ENCODE results near the gene SYT7. TPM values are rescaled to one million over a fixed set of nuclear protein-coding genes. Genes with fewer than 3 reads are reported as not detected.
"Not testable (repeated sequence)": the region's sequence is repeated elsewhere in the genome, so short reads cannot be mapped to it uniquely, and the experiment has no call there.

SYT7 gene
- polyA plus RNA-seq, 1 experiment: 0.45 TPM

GRCh38 chr11:61472282-61472681, 108.6 kb downstream of the SYT7 start:
- Histone ChIP-seq H3K4me3 (ENCODE audit: low read depth, low read length) (no peak overlapping the region), H3K9me3 (ENCODE audit: control insufficient read depth, insufficient read depth, low read length) (no peaks in the 10 kb centered on the region; the same call in 1 of the 2 replicates), H3K27me3 (ENCODE audit: control insufficient read depth, insufficient read depth, low read length) (no peaks in the 10 kb centered on the region), H3K27ac (ENCODE audit: low read depth, low read length) (no peak overlapping the region)
- TF ChIP-seq, protein P1, sequence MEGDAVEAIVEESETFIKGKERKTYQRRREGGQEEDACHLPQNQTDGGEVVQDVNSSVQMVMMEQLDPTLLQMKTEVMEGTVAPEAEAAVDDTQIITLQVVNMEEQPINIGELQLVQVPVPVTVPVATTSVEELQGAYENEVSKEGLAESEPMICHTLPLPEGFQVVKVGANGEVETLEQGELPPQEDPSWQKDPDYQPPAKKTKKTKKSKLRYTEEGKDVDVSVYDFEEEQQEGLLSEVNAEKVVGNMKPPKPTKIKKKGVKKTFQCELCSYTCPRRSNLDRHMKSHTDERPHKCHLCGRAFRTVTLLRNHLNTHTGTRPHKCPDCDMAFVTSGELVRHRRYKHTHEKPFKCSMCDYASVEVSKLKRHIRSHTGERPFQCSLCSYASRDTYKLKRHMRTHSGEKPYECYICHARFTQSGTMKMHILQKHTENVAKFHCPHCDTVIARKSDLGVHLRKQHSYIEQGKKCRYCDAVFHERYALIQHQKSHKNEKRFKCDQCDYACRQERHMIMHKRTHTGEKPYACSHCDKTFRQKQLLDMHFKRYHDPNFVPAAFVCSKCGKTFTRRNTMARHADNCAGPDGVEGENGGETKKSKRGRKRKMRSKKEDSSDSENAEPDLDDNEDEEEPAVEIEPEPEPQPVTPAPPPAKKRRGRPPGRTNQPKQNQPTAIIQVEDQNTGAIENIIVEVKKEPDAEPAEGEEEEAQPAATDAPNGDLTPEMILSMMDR (IDR thresholded peaks at IDR 0.05; ENCODE audit: low read depth, low read length): no peak
- DNase-seq (ENCODE audit: low read depth, low spot score): no peak
- CTCF ChIA-PET: interaction anchor here (0.6 to 2.7 kb wide), 8 partner anchors 8 to 195 kb away, joined by 3 to 22 read pairs (median 6); a partner anchor contains a TSS
- POLR2A ChIA-PET: no interaction called here

- DNase-seq (ENCODE audit: low read depth, low spot score): no peak
- H3K27ac ChIP-seq (ENCODE audit: low read depth, low read length): no peak overlapping the region
- H3K9me3 ChIP-seq (ENCODE audit: control insufficient read depth, insufficient read depth, low read length): no peaks in the 10 kb centered on the region
- CTCF ChIA-PET: interaction anchor here (2.1 to 3.4 kb wide), 2 partner anchors 10 to 22 kb away, joined by 12 read pairs; no protein-coding TSS in a partner anchor
- TF ChIP-seq, protein P1 (IDR thresholded peaks at IDR 0.05; ENCODE audit: low read depth, low read length): no peak
- POLR2A ChIA-PET: no interaction called here
- H3K27me3 ChIP-seq (ENCODE audit: control insufficient read depth, insufficient read depth, low read length): no peaks in the 10 kb centered on the region
- H3K4me3 ChIP-seq (ENCODE audit: low read depth, low read length): no peak overlapping the region
These were observed 112.9 kb downstream of the SYT7 start for GRCh38 chr11:61468002-61468401.

DNA sequence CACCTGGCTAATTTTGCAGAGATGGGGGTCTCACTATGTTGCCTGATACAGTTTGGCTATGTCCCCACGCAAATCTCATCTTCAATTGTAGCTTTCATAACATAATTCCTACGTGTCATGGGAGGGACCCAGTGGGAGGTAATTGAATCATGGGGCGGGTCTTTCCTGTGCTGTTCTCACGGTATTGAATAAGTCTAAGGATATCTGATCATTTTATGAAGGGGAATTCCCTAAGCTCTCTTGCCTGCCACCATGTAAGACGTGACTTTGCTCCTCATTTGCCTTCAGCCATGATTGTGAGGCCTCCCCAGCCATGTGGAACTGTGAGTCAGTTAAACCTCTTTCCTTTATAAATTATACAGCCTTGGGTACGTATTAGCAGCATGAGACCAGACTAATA, 113.3 kb downstream of the SYT7 start:
- H3K9me3 ChIP-seq (ENCODE audit: control insufficient read depth, insufficient read depth, low read length); H3K27me3 ChIP-seq (ENCODE audit: control insufficient read depth, insufficient read depth, low read length); POLR2A ChIA-PET; H3K4me3 ChIP-seq (ENCODE audit: low read depth, low read length); H3K27ac ChIP-seq (ENCODE audit: low read depth, low read length); DNase-seq (ENCODE audit: low read depth, low spot score): not testable (repeated sequence)
- CTCF ChIA-PET: interaction anchor here (0.6 to 3.4 kb wide), 3 partner anchors 10 to 49 kb away, joined by 3 to 12 read pairs (median 12); no protein-coding TSS in a partner anchor

Small RNAs within 50 kb of the gene (small RNA-seq; reads per million reads assigned to genes)
- gene MIR4488 (ENCODE audit: insufficient read length, low read depth): not detected

Other genes with a start within 250 kb of the SYT7 start
- gene DDB1, start 248.0 kb downstream of the SYT7 start, polyA plus RNA-seq (2011; rRNA removed): 286 and 340 TPM in 2 replicates
- gene TKFC, start 247.8 kb downstream of the SYT7 start, polyA plus RNA-seq (2011; rRNA removed): 20.3 and 24.9 TPM in 2 replicates
- gene CYB561A3, start 219.2 kb downstream of the SYT7 start, polyA plus RNA-seq (2011; rRNA removed): 34.5 and 43.7 TPM in 2 replicates
- gene TMEM138, start 218.7 kb downstream of the SYT7 start, polyA plus RNA-seq (2011; rRNA removed): 71.7 and 79.2 TPM in 2 replicates
- gene TMEM216, start 188.5 kb downstream of the SYT7 start, polyA plus RNA-seq (2011; rRNA removed): 28.8 and 32.6 TPM in 2 replicates
- gene CPSF7, start 151.1 kb downstream of the SYT7 start, polyA plus RNA-seq (2011; rRNA removed): 37.3 and 40.3 TPM in 2 replicates
- gene SDHAF2, start 151.0 kb downstream of the SYT7 start, polyA plus RNA-seq (2011; rRNA removed): 71.6 and 86.5 TPM in 2 replicates
- not detected in 2 replicates for gene LRRC10B, start 72.3 kb downstream of the SYT7 start, polyA plus RNA-seq (2011; rRNA removed)
- 1.1 and 1.7 TPM in 2 replicates for gene DAGLA, start 99.3 kb upstream of the SYT7 start, polyA plus RNA-seq (2011; rRNA removed)
- 2.7 and 4.2 TPM in 2 replicates for gene MYRF, start 171.6 kb upstream of the SYT7 start, polyA plus RNA-seq (2011; rRNA removed)
- gene TMEM258, start 211.5 kb upstream of the SYT7 start, polyA plus RNA-seq (2011; rRNA removed): 300 and 356 TPM in 2 replicates
- gene FEN1, start 211.8 kb upstream of the SYT7 start, polyA plus RNA-seq (2011; rRNA removed): 7.1 and 8.4 TPM in 2 replicates
- gene FADS1, start 235.9 kb upstream of the SYT7 start, polyA plus RNA-seq (2011; rRNA removed): 50.4 and 52.4 TPM in 2 replicates
- 183 and 218 TPM in 2 replicates for gene FADS2, start 247.2 kb upstream of the SYT7 start, polyA plus RNA-seq (2011; rRNA removed)

All from AG04450 (cell line).